Heart right ventricle (tissue), 16 donors: ENCODE data around the gene CMIP. TPM values are rescaled to one million over a fixed set of nuclear protein-coding genes. Genes with fewer than 3 reads are reported as not detected.
A peak's percentile ranks its signal among the peaks of the same experiment; 100 is the strongest.

ENCODE experiments used
- ATAC-seq, 8 donors: fragments of 200-7000 bp; cut with Tn5 transposase; one replicate each; pipeline ENCODE4 v1.9.1; 2020; ENCODE audit warnings: mild to moderate bottlenecking in 8 of 8, moderate library complexity in 8 of 8, moderate number of reproducible peaks in 1 of 8
- DNase-seq, 2 donors: peaks; one replicate each; pipeline ENCODE4 v3.0.0-alpha.2; 2020
- H3K27ac ChIP-seq, 10 donors: fragments of 200-600 bp; sonication (generic) in 2 of 10; one replicate each; pipeline versions ENCODE4 v1.5.0 to v1.8.0; 2020 to 2022; ENCODE audit warnings: mild to moderate bottlenecking in 3 of 10
- H3K27me3 ChIP-seq, 7 donors: fragments of 200-600 bp; one replicate each; pipeline ENCODE4 v1.8.0; 2021 to 2022; ENCODE audit warnings: mild to moderate bottlenecking in 2 of 7
- H3K36me3 ChIP-seq, 9 donors: fragments of 200-600 bp; sonication (generic) in 1 of 9; one replicate each; pipeline versions ENCODE4 v1.5.0 to v1.8.0; 2020 to 2022; ENCODE audit warnings: mild to moderate bottlenecking in 2 of 9
- H3K4me1 ChIP-seq, 9 donors: fragments of 200-600 bp; sonication (generic) in 1 of 9; one replicate each; pipeline versions ENCODE4 v1.5.0 to v1.8.0; 2020 to 2022; ENCODE audit warnings: mild to moderate bottlenecking in 4 of 9
- H3K4me3 ChIP-seq, 10 donors: fragments of 200-600 bp; sonication (generic) in 2 of 10; one replicate each; pipeline versions ENCODE4 v1.5.0 to v1.8.0; 2020 to 2022; ENCODE audit warnings: mild to moderate bottlenecking in 7 of 10, moderate library complexity in 2 of 10
- H3K9me3 ChIP-seq, 11 donors: fragments of 200-600 bp in 10 of 11; sonication (generic) in 2 of 11; one replicate each; pipeline versions ENCODE4 v1.5.0 to v1.8.0; 2013 to 2022; ENCODE audit warnings: mild to moderate bottlenecking in 2 of 11, control low read depth in 1 of 11, moderate library complexity in 1 of 11
- CTCF ChIP-seq, 9 donors: fragments of 200-600 bp; sonication (generic) in 2 of 9; IDR thresholded peaks; one replicate each; pipeline versions ENCODE4 v1.5.0 to v1.8.0; 2021 to 2022; ENCODE audit warnings: antibody characterized with exemption in 9 of 9, mild to moderate bottlenecking in 5 of 9, moderate library complexity in 1 of 9
- WGBS, 2 donors: extraction: QIAGEN DNeasy Blood & Tissue Kit; methylation state at CpG; one replicate each; pipeline ENCODE4 v1.1.7; 2013; ENCODE audit warnings: inconsistent platforms in 1 of 2; 5-methylcytosine and 5-hydroxymethylcytosine counted together
- intact Hi-C, 10 donors: fragments of 100-400 bp; cut with DNase I; formaldehyde crosslinking; loops; one replicate each; pipeline versions ENCODE4 v1.11.1 to v1.14.2; 2022
- polyA plus RNA-seq, 2 donors: library from polyadenylated mRNA; stranded (reverse); fragments of 200-250 nt; gene quantifications; one replicate each; pipeline ENCODE4 v1.2.3, GENCODE V29; 2013
- total RNA-seq, 10 donors: library from RNA; stranded (reverse); fragmentation: NEBNext Ultra II Directional in 3 of 10; extraction: Animal tissue kit (Norgen Biotek cat#: 25700) in 3 of 10; gene quantifications; one replicate each; pipeline versions ENCODE4 v1.2.1 to v1.2.4, GENCODE V29; 2021 to 2023
- donor health status: Arrhythmogenic right ventricular cardiomyopathy.
- donor health status: ischemic (EF 13 %, LVEDD 7.1; RV severe dilation, severe dysfunction).
- donor health status: healthy with polysubstance abuse.
- donor health status: DM: no; HTN: yes; CAD: no.
- donor health status: DM: no; HTN: no; CAD: no.
- donor health status: ischemic (EF 25% LVEDD 6.9; RV normal size, moderate dysfunction).
- donor health status: ischemic (EF 25% LVEDD 5.7; RV mildly dilated, moderate dysfunction).
- donor health status: healthy.
- donor health status: DM: yes; HTN: yes; CAD: no.
- donor health status: Ischemic cardiomyopathy.
- donor health status: ischemic (EF 35%, LVEDD 5.7; RV mildly dilated, moderate dysfunction).
- donor health status: nonischemic (EF 11% LVEDD 7.7; RV severe dilation, severe dysfunction).
- donor health status: DM: yes; HTN: yes; CAD: no.
- donor health status: PGD.
- donor health status: ischemic (EF 29% LVEDD 5.4; RV normal size, mild dysfunction).
- donor health status: nonischemic (EF 23%, LVEDD 6.1; RV moderate dilation, normal function).

Gene CMIP
- total and polyA plus RNA-seq, 12 donors: 5.4 to 32.8 (median 13.0) TPM

- peak in 1 of 2 donors; percentile 62 for DNase-seq
- Histone ChIP-seq H3K4me1 (peaks cover 11 to 95% (median 81%) of the 10 kb centered on the region in 9 donors), H3K36me3 (no peaks in the 10 kb centered on the region), H3K27me3 (no peaks in the 10 kb centered on the region), H3K9me3 (no peaks in the 10 kb centered on the region), H3K27ac (peak overlapping the region in 9 of 10 donors; percentile 31 to 84 (median 72)), H3K4me3 (no peak overlapping the region)
- peak in 7 of 8 donors; percentile 34 to 61 (median 47) for ATAC-seq
- WGBS, 2 donors: 58 to 59% methylated on average over 17 of the region's 17 CpGs
- peak in 2 of 9 donors; percentile 5 to 10 for TF ChIP-seq CTCF (IDR thresholded peaks at IDR 0.05)
- intact Hi-C loops: loop anchor here in 2 of 10 donors (5.0 to 10.0 kb wide), 2 partner anchors 48 to 51 kb away; partner anchors contain the start of gene CMIP (in 1 of the 2)
Observed at GRCh38 chr16:81495321-81496234, 51.0 kb downstream of the CMIP start.

- H3K9me3 ChIP-seq: no peaks in the 10 kb centered on the region
- intact Hi-C loops: loop anchor here in 2 of 10 donors (5.0 to 10.0 kb wide), 2 partner anchors 49 to 52 kb away; partner anchors contain the start of gene CMIP (in 1 of the 2)
- DNase-seq: no peak
- TF ChIP-seq CTCF (IDR thresholded peaks at IDR 0.05): no peak
- H3K27ac ChIP-seq: peak overlapping the region in 2 of 10 donors; percentile 49 to 72
- H3K27me3 ChIP-seq: no peaks in the 10 kb centered on the region
- peaks cover 11 to 96% (median 73%) of the 10 kb centered on the region in 9 donors for H3K4me1 ChIP-seq
- 90 to 95% methylated on average over 7 of the region's 7 CpGs for WGBS, 2 donors
- no peaks in the 10 kb centered on the region for H3K36me3 ChIP-seq
- no peak overlapping the region for H3K4me3 ChIP-seq
- ATAC-seq: no peak
Observed at GRCh38 chr16:81496321-81496720, 51.7 kb downstream of the CMIP start.

- Histone ChIP-seq H3K4me1 (peaks cover 11 to 97% (median 69%) of the 10 kb centered on the region in 9 donors), H3K36me3 (no peaks in the 10 kb centered on the region), H3K4me3 (no peak overlapping the region), H3K27me3 (no peaks in the 10 kb centered on the region), H3K27ac (peak overlapping the region in 1 of 10 donors; percentile 49), H3K9me3 (no peaks in the 10 kb centered on the region)
- TF ChIP-seq CTCF (IDR thresholded peaks at IDR 0.05): no peak
- intact Hi-C loops: loop anchor here in 2 of 10 donors (5.0 to 10.0 kb wide), 2 partner anchors 49 to 52 kb away; partner anchors contain the start of gene CMIP (in 1 of the 2)
- DNase-seq (no peak), ATAC-seq (no peak)
- WGBS, 2 donors: 93 to 99% methylated on average over 6 of the region's 6 CpGs
Observed at GRCh38 chr16:81496742-81497141, 52.1 kb downstream of the CMIP start.

GRCh38 chr16:81497690-81498089, 53.1 kb downstream of the CMIP start:
- no peak for DNase-seq
- peak in 6 of 9 donors; percentile 17 to 39 (median 24) for TF ChIP-seq CTCF (IDR thresholded peaks at IDR 0.05)
- Histone ChIP-seq H3K36me3 (no peaks in the 10 kb centered on the region), H3K9me3 (no peaks in the 10 kb centered on the region), H3K27ac (peak overlapping the region in 4 of 10 donors; percentile 27 to 74 (median 44)), H3K4me3 (no peak overlapping the region), H3K27me3 (no peaks in the 10 kb centered on the region), H3K4me1 (peaks cover 8 to 97% (median 67%) of the 10 kb centered on the region in 9 donors)
- WGBS, 2 donors: 70 to 78% methylated on average over 10 of the region's 10 CpGs
- peak in 3 of 8 donors; percentile 10 to 22 (median 12) for ATAC-seq
- intact Hi-C loops: loop anchor here in 2 of 10 donors (5.0 to 10.0 kb wide), 2 partner anchors 50 to 53 kb away; partner anchors contain the start of gene CMIP (in 1 of the 2)
